Activated CD4-positive, CD25-positive, alpha-beta regulatory T cell treated with anti-CD3 and anti-CD28 coated beads, Interleukin-2, amount 50 U/mL, for 72 hours (primary cell): ENCODE results near the gene TBC1D22A.

Experiments
- DNase-seq: peaks from one replicate; pipeline ENCODE4 v3.0.0; 2021

The TBC1D22A gene

GRCh38 chr22:47151490-47151889 lies 389.0 kb downstream of the TBC1D22A start:
- DNase-seq, result no peak

GRCh38 chr22:47152236-47152635 lies 389.8 kb downstream of the TBC1D22A start:
- no peak for DNase-seq

- DNase-seq, result no peak
Observed at GRCh38 chr22:47152938-47153337, 390.5 kb downstream of the TBC1D22A start.

- DNase-seq, result no peak
Observed at GRCh38 chr22:47153854-47154525, 391.5 kb downstream of the TBC1D22A start.

GRCh38 chr22:47154621-47155081 lies 392.2 kb downstream of the TBC1D22A start:
- DNase-seq, result no peak

- DNase-seq, result no peak
Observed at GRCh38 chr22:47155131-47155885, 392.9 kb downstream of the TBC1D22A start.

GRCh38 chr22:47155912-47156311 lies 393.5 kb downstream of the TBC1D22A start:
- no peak for DNase-seq

- no peak for DNase-seq
Observed at GRCh38 chr22:47156352-47157092, 394.1 kb downstream of the TBC1D22A start.

GRCh38 chr22:47157093-47157420 lies 394.6 kb downstream of the TBC1D22A start:
- DNase-seq, result no peak

GRCh38 chr22:47157486-47158270 lies 395.2 kb downstream of the TBC1D22A start:
- DNase-seq, result no peak

GRCh38 chr22:47158457-47158856 lies 396.0 kb downstream of the TBC1D22A start:
- no peak for DNase-seq

GRCh38 chr22:47159592-47159991 lies 397.1 kb downstream of the TBC1D22A start:
- DNase-seq, result no peak

GRCh38 chr22:47160141-47160541 lies 397.7 kb downstream of the TBC1D22A start:
- DNase-seq, result no peak

- no peak for DNase-seq
Observed at GRCh38 chr22:47160781-47161520, 398.5 kb downstream of the TBC1D22A start.

- peak; percentile 16 for DNase-seq
Observed at GRCh38 chr22:47161631-47162030, 399.2 kb downstream of the TBC1D22A start.

- DNase-seq, result peak; percentile 16
Observed at GRCh38 chr22:47162865-47163264, 400.4 kb downstream of the TBC1D22A start.

- peak; percentile 17 for DNase-seq
Observed at GRCh38 chr22:47163481-47163855, 401.0 kb downstream of the TBC1D22A start.

GRCh38 chr22:47163856-47164513 lies 401.5 kb downstream of the TBC1D22A start:
- DNase-seq, result peak; percentile 13

- DNase-seq, result peak; percentile 11
Observed at GRCh38 chr22:47164514-47165337, 402.3 kb downstream of the TBC1D22A start.

- DNase-seq, result peak; percentile 23
Observed at GRCh38 chr22:47165338-47166032, 403.0 kb downstream of the TBC1D22A start.
